ENCODE measurements around the gene CCDC90B. TPM values are rescaled to one million over a fixed set of nuclear protein-coding genes. Genes with fewer than 3 reads are reported as not detected.

Gene CCDC90B
- polyA plus RNA-seq, 1 of the 3 experiments (the other 2 are of a cell fraction), result 47.9 TPM

- no peak overlapping the region for H3K9ac ChIP-seq
- H3K4me3 ChIP-seq (ENCODE audit: low read depth in 2 of 2, low read length in 1 of 2), result no peak overlapping the region
- ChIA-PET POLR2A (no interaction called here), CTCF (interaction anchor here (1.2 kb wide), 1 partner anchor 15 kb away, joined by 4 read pairs; no protein-coding TSS in a partner anchor)
- no peak overlapping the region for H3K27ac ChIP-seq (ENCODE audit: low read depth in 2 of 2, low read length in 1 of 2)
- no peaks in the 10 kb centered on the region for H3K4me1 ChIP-seq (ENCODE audit: control insufficient read depth in 1 of 2, insufficient read depth in 2 of 2, low read depth in 1 of 2, low read length in 1 of 2)
- no peak overlapping the region for H2AFZ ChIP-seq (ENCODE audit: low read depth)
- no peaks in the 10 kb centered on the region for H3K27me3 ChIP-seq (ENCODE audit: insufficient read depth)
- TF ChIP-seq RCOR1 (IDR thresholded peaks at IDR 0.05; ENCODE audit: low read length) (no peak), RXRA (IDR thresholded peaks at IDR 0.05; ENCODE audit: borderline replicate concordance, low read depth) (no peak), FOXM1 (IDR thresholded peaks at IDR 0.05; ENCODE audit: low read depth) (no peak), YY1 (IDR thresholded peaks at IDR 0.05; ENCODE audit: low read depth) (no peak), MEF2A (IDR thresholded peaks at IDR 0.05; ENCODE audit: borderline replicate concordance, low read depth) (no peak), TAF1 (IDR thresholded peaks at IDR 0.05; ENCODE audit: borderline replicate concordance, low read depth, low read length) (no peak), EP300 (IDR thresholded peaks at IDR 0.05; ENCODE audit: borderline replicate concordance in 1 of 2, low read depth in 1 of 2, low read length in 1 of 2) (no peak), TEAD4 (IDR thresholded peaks at IDR 0.05; ENCODE audit: borderline replicate concordance, insufficient read depth) (no peak), REST (IDR thresholded peaks at IDR 0.05; ENCODE audit: low read depth, low read length) (no peak), FOXJ3 (CRISPR knock-in tag; IDR thresholded peaks at IDR 0.05) (no peak), NRF1 (IDR thresholded peaks at IDR 0.05; ENCODE audit: low read depth, low read length) (no peak), FOSL2 (IDR thresholded peaks at IDR 0.05; ENCODE audit: borderline replicate concordance, low read depth) (no peak), TCF12 (IDR thresholded peaks at IDR 0.05) (no peak), PBX3 (IDR thresholded peaks at IDR 0.05) (no peak)
- H3K79me2 ChIP-seq (ENCODE audit: insufficient read depth), result peaks cover 33% of the 10 kb centered on the region
- no peak overlapping the region for H3K4me2 ChIP-seq
- no peaks in the 10 kb centered on the region for H3F3A ChIP-seq (replicated peaks; ENCODE audit: insufficient read depth)
- no peaks in the 10 kb centered on the region for H3K9me2 ChIP-seq
- no peak for DNase-seq
- H3K9me3 ChIP-seq, result no peaks in the 10 kb centered on the region
- 95% methylated on average over 1 of the region's 1 CpG for WGBS (ENCODE audit: low lambda C conversion rate)
- H4K20me1 ChIP-seq (ENCODE audit: insufficient read depth), result peaks cover 8% of the 10 kb centered on the region; the same call in 1 of the 2 replicates
- peaks cover 53 to 60% of the 10 kb centered on the region in 2 experiments for H3K36me3 ChIP-seq (replicated peaks in 1 of 2; ENCODE audit: control insufficient read depth in 1 of 2, insufficient read depth in 2 of 2, low read length in 1 of 2)
Measured at GRCh38 chr11:83265331-83265730, 20.8 kb downstream of the CCDC90B start.

GRCh38 chr11:83259559-83259958 is 26.6 kb downstream of the CCDC90B start:
- H3K27ac ChIP-seq (ENCODE audit: low read depth in 2 of 2, low read length in 1 of 2), result no peak overlapping the region
- H3K4me1 ChIP-seq (ENCODE audit: control insufficient read depth in 1 of 2, insufficient read depth in 2 of 2, low read depth in 1 of 2, low read length in 1 of 2), result peaks cover 0 to 10% of the 10 kb centered on the region in 2 experiments; a peak in 1 of 4 replicates
- CTCF ChIA-PET, result interaction anchor here (0.6 to 5.1 kb wide), 3 partner anchors 10 to 561 kb away, joined by 3 to 41 read pairs (median 3); no protein-coding TSS in a partner anchor
- peaks cover 77 to 89% of the 10 kb centered on the region in 2 experiments for H3K36me3 ChIP-seq (replicated peaks in 1 of 2; ENCODE audit: control insufficient read depth in 1 of 2, insufficient read depth in 2 of 2, low read length in 1 of 2)
- no peaks in the 10 kb centered on the region for H3F3A ChIP-seq (replicated peaks; ENCODE audit: insufficient read depth)
- H3K9me3 ChIP-seq, result no peaks in the 10 kb centered on the region
- no peaks in the 10 kb centered on the region for H4K20me1 ChIP-seq (ENCODE audit: insufficient read depth)
- POLR2A ChIA-PET, result no interaction called here
- no peak for DNase-seq
- no peak overlapping the region for H3K4me3 ChIP-seq (ENCODE audit: low read depth in 2 of 2, low read length in 1 of 2)
- no peaks in the 10 kb centered on the region; the same call in 1 of the 2 replicates for H3K79me2 ChIP-seq (ENCODE audit: insufficient read depth)
- no peak overlapping the region for H3K4me2 ChIP-seq
- H3K9me2 ChIP-seq, result no peaks in the 10 kb centered on the region
- H2AFZ ChIP-seq (ENCODE audit: low read depth), result no peak overlapping the region
- no peak overlapping the region for H3K9ac ChIP-seq
- no CpG with 5 or more reads among the region's 1 CpG for WGBS (ENCODE audit: low lambda C conversion rate)
- no peaks in the 10 kb centered on the region for H3K27me3 ChIP-seq (ENCODE audit: insufficient read depth)
- no peak for TF ChIP-seq MAX (IDR thresholded peaks at IDR 0.05; ENCODE audit: low read depth)
- no peak for TF ChIP-seq SMC3 (IDR thresholded peaks at IDR 0.05; ENCODE audit: low read depth, low read length)
- TF ChIP-seq NFIC (IDR thresholded peaks at IDR 0.05; ENCODE audit: borderline replicate concordance), result no peak
- TF ChIP-seq EZH2phosphoT487 (IDR thresholded peaks at IDR 0.05; ENCODE audit: borderline replicate concordance, low read depth), result no peak
- TF ChIP-seq CTCF (IDR thresholded peaks at IDR 0.05), result no peak
- no peak for TF ChIP-seq TEAD4 (IDR thresholded peaks at IDR 0.05; ENCODE audit: borderline replicate concordance, insufficient read depth)
- TF ChIP-seq CHD2 (IDR thresholded peaks at IDR 0.05; ENCODE audit: low read length, partially characterized antibody), result no peak
- TF ChIP-seq ELF1 (IDR thresholded peaks at IDR 0.05), result no peak
- TF ChIP-seq MXI1 (IDR thresholded peaks at IDR 0.05; ENCODE audit: low read depth, low read length), result no peak
- TF ChIP-seq PBX3 (IDR thresholded peaks at IDR 0.05), result no peak

All from SK-N-SH (cell line).